Hippocampal formation (tissue), 2 donors: ENCODE measurements around the gene KLHL10.
"Not testable (repeated sequence)": the region's sequence is repeated elsewhere in the genome, so short reads cannot be mapped to it uniquely, and the experiment has no call there.

Experiments used
- DNase-seq, 2 donors: peaks; one replicate each; lab custom pipeline; 2025; lab: John Stamatoyannopoulos, UW

KLHL10 gene

DNA sequence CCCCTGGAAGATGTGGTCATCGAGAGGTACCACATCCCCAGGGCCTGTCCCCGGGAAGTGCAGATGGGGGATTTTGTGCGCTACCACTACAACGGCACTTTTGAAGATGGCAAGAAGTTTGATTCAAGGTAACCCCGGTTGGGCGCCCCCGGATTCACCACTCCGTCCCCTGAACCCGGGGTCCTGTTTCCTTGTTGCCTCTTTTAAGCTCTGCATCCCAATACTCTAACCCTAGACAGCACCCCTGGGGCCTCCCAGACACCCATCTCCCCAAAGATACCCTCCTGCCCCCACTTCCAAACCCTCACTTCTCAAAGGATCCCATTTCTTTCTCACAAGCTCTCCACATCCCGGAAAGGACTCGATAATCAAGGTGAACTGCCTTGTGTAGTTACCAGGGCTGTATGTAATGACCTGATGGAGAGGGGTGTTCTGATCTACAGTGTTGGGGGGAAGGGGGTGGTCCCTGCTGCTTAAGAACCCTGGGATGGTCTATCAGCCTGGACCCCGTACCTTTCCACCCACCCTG lies 24.4 kb upstream of the KLHL10 start:
- DNase-seq = no peak

DNA sequence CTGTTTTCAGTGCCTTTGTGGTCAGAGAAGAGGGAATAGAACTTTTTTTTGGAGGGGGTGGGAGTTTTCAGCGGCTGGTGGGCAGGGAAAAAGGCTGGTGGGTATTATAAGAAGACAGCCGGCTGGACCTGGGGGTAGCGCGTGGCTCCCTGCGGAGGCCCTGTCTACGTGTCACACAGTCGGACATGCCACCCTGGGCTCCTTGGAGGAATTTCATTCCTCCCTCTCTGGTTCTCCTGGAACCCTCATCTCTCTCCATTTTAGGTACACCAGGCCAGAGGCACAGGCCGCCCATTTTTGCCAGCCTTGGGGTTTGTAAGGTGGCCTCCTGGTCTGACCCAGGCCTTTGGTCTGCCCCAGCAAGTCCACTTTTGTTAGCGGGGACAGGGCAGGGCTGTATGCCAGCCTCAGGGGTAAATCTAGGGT lies 23.9 kb upstream of the KLHL10 start:
- no peak for DNase-seq

DNA sequence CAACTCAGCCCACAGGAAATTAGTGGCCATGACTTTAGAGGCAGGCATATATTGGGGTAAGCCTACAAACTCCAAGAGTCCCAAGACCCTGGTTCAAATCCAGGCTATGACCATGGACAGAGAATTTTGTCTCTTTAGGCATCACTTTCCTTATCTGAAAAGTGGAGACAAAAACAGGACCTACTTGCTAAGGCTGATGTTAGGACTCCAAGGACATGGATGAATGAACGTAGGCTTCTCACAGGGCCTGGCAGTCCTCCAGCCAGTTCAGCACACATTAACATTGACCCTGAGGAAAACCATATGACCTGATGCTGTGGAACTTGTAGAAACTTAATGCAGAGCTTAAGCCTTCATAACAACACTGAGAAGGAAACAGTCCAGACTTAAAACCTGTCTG lies 23.4 kb upstream of the KLHL10 start:
- no peak for DNase-seq

DNA sequence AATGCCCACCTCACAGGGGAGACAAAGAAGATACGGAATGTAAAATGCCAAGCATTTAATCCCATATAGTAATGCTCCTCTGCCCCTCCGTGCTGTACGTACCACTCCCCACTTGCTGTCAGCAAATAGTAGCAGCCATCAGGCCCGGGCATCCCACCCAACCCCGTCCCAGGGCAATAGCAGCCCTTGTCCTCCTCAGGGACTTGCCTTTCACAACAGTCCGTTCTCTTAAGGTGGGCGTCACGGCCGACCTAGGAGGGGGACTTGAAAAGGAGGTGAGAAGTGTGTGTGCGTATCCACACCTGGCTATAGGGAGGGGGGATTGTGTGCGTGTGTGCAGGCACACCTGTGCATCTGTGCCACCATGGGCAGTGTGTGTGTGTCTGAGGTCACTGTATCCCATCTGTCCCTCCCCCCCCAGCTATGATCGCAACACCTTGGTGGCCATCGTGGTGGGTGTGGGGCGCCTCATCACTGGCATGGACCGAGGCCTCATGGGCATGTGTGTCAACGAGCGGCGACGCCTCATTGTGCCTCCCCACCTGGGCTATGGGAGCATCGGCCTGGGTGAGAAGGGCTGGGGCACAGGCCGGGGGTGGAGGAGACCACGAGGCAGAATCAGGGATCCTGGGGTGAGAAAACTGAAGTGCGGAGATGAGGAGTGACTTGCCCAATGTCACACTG lies 20.8 kb upstream of the KLHL10 start:
- DNase-seq = no peak

DNA sequence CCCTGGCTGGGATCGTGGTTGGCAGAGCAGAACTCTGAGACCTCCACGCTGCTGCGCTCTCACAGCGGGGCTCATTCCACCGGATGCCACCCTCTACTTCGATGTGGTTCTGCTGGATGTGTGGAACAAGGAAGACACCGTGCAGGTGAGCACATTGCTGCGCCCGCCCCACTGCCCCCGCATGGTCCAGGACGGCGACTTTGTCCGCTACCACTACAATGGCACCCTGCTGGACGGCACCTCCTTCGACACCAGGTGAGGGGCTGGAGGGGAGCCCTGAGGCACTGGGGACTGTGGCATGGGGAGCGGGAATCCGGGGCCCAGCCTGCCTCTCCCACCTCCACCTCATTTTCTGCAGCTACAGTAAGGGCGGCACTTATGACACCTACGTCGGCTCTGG lies 19.6 kb upstream of the KLHL10 start:
- no peak for DNase-seq

DNA sequence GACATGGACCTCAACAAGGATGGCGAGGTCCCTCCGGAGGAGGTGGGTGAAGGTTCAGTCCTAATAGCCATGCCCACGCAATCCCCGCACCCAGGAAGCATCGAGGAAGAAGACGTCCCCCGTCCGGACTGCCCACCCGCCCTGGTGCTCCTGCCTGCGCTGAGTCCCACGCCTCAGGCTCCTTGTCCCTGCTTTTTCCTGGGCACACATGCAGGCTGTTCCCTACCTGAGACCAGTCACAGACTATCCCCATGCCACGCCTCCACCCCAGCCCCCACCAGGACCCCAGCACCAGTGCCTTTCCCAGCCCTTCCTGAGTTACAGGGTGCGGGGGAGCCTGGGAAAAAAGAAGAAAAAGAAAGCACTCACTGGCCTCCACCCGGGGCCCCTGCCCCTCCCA lies 15.8 kb upstream of the KLHL10 start:
- no peak for DNase-seq

GRCh38 chr17:41822216-41823140 lies 15.1 kb upstream of the KLHL10 start:
- no peak for DNase-seq

DNA sequence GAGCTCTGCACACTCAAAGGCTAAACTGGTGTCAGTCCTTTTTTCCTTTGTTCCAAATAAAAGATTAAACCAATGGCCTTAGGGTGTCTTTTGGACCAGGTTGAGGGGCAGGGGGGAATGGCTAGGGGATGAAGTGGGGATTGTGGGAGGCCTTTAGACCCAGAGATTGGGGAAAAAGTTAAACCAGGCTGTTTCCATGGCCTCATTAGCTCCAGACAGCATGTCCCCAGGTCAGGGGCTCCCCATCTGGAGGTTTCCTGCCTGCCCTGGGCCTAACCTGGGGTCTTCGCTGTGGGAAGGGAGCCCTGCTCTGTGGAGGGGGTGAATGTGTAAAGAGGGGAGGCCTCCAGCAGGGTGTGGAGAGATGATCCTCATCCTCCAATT lies 14.5 kb upstream of the KLHL10 start:
- no peak for DNase-seq

- DNase-seq = no peak
Measured at GRCh38 chr17:41823580-41823979, 14.0 kb upstream of the KLHL10 start.

GRCh38 chr17:41824086-41824485 lies 13.5 kb upstream of the KLHL10 start:
- no peak for DNase-seq

GRCh38 chr17:41825175-41825845 lies 12.3 kb upstream of the KLHL10 start:
- DNase-seq = no peak

GRCh38 chr17:41829961-41830360 lies 7.7 kb upstream of the KLHL10 start:
- DNase-seq = not testable (repeated sequence)

DNA sequence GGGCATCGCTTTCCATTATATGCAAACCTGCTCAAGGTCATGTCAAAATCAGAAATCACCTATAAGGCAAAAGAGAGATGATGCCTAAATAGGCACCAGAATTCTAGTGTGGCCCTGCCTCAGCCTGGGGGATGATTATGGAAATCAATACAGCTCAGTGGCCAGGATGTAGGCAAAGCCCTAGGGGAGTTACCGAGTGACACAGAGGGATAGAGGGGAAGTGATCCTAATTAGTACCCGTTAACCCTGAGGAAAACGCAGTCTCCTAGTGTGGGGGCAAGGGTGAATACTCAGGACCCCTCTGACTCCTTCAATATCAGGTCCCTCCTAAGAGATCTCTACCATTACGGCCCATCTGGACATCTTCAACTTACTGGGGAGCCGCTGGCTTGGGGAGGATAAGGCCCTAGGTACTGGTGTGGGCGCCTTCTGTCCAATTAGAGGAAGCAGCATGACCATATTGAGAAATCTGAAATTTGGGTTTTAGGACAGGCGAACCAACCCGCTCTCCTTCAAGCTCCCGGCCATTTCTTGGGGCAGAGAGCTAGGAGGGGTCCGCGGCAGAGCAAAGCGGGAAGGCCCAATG lies 2.3 kb upstream of the KLHL10 start:
- no peak for DNase-seq

DNA sequence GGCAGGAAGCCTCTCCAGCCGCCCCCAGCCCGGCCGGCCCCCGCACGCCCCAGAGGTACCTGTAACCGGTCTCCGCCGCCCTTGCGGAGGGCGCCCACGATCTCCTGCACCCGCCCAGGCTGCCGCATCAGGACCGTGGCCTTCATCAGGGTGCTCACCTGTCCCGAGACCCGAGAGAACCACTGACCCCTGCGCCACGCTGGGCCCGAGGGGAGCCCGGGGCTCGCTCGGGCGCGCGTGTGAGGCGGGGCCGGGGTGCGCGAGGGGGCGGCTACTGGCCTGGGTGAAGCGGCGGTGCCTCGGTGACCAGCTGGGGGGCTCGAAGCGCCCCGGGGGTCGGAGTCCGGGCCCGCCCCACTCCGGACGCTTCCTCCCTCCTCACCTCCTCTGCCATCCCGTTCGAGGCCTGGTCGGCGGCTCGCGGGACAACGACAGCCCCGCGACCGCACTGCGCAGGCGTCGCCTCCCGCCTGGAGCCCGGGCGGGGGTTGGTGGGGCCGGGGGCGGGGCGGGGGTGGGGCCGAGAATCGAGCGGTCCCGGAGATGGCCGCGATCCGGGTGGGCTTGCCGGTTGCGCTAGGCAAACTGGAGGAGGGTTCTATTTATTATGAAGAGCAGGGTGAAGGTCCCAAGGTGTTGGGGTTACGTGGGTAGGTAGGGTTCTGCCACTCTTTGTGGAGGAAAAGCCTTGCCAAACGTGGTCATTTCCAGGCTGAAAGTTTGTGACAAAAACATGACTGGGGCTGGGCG lies 1.6 kb upstream of the KLHL10 start, which contains the start of gene NT5C3B:
Gene NT5C3B (minus strand): TSS at position 433 of the 750 bp plus-strand sequence. CDS start 39 bp downstream, at position 394.
- DNase-seq = peak in 1 of 2 donors; percentile 61

DNA sequence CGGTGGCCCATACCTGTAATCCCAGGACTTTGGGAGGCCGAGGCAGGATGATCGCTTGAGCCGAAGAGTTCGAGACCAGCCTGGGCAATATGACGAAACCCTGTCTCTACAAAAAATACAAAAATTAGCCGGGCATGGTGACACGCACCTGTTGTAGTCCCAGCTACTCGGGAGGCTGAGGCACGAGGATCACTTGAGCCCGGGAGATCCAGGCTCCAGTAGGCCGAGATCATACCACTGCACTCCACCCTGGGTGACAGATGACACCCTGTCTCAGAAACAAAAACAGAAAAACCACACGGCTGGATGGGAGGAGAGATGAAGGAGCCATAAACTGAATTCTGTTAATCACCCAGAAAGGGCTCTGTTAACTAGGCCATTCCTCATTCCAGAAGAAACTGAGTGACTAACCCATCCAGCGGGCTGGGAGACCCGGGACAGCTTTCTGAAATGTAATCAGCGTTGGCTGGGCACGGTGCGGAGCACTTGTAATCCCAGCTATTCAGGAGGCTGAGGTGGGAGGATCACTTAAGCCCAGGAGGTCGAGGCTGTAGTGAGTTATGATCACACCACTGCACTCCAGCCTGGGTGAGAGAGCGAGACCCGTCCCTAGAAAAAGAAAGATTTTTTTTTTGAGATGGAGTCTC lies 952 bp upstream of the KLHL10 start:
- no peak for DNase-seq

DNA sequence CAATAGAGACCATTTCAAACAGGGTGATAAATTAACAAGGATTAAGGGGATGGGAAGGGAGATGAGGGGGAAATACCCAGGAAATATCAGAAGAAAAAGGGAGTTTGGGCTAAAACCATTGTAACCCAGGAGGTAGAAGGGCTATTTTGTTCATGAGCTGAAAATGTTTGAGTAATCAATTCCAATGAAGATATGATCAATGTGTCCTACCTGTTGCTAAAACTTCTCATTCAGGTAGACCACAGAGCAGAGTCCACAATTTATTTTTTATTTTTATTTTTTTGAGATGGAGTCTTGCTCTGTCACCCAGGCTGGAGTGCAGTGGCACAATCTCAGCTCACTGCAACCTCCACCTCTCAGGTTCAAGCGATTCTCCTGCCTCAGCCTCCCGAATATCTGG lies 1.8 kb downstream of the KLHL10 start:
- DNase-seq = not testable (repeated sequence)

DNA sequence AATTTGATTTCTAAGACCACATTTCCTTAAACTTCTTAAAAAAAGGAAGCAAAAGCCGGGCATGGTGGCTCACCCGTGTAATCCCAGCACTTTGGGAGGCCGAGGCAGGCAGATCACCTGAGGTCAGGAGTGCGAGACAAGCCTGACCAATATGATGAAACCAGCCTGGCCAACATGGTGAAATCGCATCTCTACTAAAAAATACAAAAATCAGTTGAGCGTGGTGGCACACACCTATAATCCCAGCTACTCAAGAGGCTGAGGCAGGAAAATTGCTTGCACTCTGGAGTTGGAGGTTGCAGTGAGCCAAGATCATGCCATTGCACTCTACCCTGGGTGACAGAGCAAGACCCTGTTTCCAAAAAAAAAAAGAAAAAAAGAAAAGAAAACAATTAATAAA lies 3.2 kb downstream of the KLHL10 start:
- not testable (repeated sequence) for DNase-seq

DNA sequence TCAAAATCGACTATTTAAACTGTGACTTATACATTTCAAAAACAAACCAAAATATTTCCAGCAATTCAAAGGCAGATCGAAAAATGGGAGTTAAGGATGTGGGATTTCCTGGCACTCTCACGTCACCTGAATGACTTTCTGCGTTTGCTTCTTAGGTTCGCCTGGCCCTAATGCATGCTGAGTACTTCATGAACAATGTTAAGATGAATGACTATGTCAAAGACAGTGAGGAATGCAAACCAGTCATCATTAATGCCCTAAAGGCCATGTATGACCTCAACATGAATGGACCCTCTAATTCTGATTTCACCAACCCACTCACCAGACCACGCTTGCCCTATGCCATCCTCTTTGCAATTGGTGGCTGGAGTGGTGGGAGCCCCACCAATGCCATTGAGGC lies 7.3 kb downstream of the KLHL10 start:
- DNase-seq = no peak

- no peak for DNase-seq
Measured at GRCh38 chr17:41848788-41849187, 11.2 kb downstream of the KLHL10 start.

DNA sequence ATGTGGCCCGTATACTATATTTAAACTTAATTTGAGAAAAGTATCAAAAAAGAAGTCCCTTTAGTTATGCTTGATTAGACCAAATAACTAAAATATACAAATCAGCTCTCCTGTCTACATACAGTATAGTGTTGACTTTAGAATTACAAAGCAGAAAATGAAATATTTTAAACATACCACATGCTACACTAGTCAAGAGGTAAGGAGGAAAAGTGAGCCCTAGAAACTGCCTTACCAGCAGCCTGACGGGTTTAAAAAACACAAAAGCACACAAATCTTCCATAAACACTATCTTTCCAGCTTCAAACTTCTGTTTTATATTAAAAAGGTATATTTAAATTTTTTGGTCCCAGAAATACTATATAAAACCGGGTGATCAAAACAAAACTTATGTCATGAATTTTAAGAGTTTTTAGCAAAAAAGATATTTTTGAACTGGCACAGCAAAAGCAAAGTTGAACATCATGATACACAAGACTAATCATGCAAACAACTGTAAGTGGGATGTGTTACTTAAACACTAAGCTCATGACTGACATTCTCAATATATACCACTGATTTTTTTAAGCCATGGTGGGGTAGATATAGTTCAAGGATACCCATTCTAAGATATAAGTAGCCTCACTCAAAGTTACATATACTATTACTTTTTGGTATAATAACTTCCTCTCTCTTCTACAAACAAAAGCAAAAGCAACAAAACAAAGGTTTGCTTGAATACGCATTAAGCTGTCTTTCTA lies 11.8 kb downstream of the KLHL10 start:
- no peak for DNase-seq
